ENCODE measurements around the gene MSX2.

- TF ChIP-seq CTCF (IDR thresholded peaks at IDR 0.05) (no peak), POLR2A (IDR thresholded peaks at IDR 0.05) (no peak)
Observed at GRCh38 chr5:174698156-174698555, 26.2 kb upstream of the MSX2 start.

Measured in lower leg skin (tissue), 3 donors.